SK-N-SH treated with all-trans-retinoic acid at 6 μM for 48 hours (cell line): ENCODE measurements around the gene TLL2.

Source experiments
- ARNTL ChIP-seq: fragments of 450-650 bp; formaldehyde crosslinking; IDR thresholded peaks from 2 replicates; pipeline ENCODE4 v1.5.0; 2020; ENCODE audit warnings: low read depth, mild to moderate bottlenecking, moderate library complexity, borderline replicate concordance
- BACH2 ChIP-seq: fragments of 250-450 bp; sonication (Bioruptor Pico); IDR thresholded peaks from 2 replicates; pipeline ENCODE4 v1.9.0; 2021; ENCODE audit warnings: mild to moderate bottlenecking, borderline replicate concordance
- CSDC2 ChIP-seq: fragments of 250-450 bp; sonication (Bioruptor Pico); IDR thresholded peaks from 2 replicates; pipeline ENCODE4 v1.5.0; 2020; ENCODE audit warnings: mild to moderate bottlenecking, moderate library complexity
- GLIS3 ChIP-seq: fragments of 250-450 bp; sonication (Bioruptor Pico); IDR thresholded peaks from 2 replicates; pipeline ENCODE4 v1.5.0; 2020; ENCODE audit warnings: mild to moderate bottlenecking, moderate library complexity
- RARB ChIP-seq: fragments of 250-450 bp; sonication (Bioruptor Pico); IDR thresholded peaks from 2 replicates; pipeline ENCODE4 v1.8.0; 2021; ENCODE audit warnings: mild to moderate bottlenecking, moderate library complexity
- TCF4 ChIP-seq: fragments of 250-450 bp; sonication (Bioruptor Pico); IDR thresholded peaks from 2 replicates; pipeline ENCODE4 v1.8.0; 2021; ENCODE audit warnings: mild to moderate bottlenecking, moderate library complexity, borderline replicate concordance
- ZFP3 ChIP-seq: fragments of 250-450 bp; sonication (Bioruptor Pico); IDR thresholded peaks from 2 replicates; pipeline ENCODE4 v1.5.0; 2020; ENCODE audit warnings: mild to moderate bottlenecking, moderate library complexity
- ZFP30 ChIP-seq: fragments of 450-650 bp; formaldehyde crosslinking; IDR thresholded peaks from 2 replicates; pipeline ENCODE4 v1.5.0; 2022; ENCODE audit warnings: mild to moderate bottlenecking, moderate library complexity
- ZNF565 ChIP-seq: fragments of 450-650 bp; formaldehyde crosslinking; conservative IDR thresholded peaks from 2 replicates; pipeline ENCODE4 v1.5.0; 2020; ENCODE audit warnings: low read depth, mild to moderate bottlenecking, moderate library complexity
- ZNF70 ChIP-seq: fragments of 450-650 bp; formaldehyde crosslinking; IDR thresholded peaks from 2 replicates; pipeline ENCODE4 v1.5.0; 2020; ENCODE audit warnings: mild to moderate bottlenecking, moderate library complexity
- ZNF8 ChIP-seq: fragments of 450-650 bp; formaldehyde crosslinking; IDR thresholded peaks from 2 replicates; pipeline ENCODE4 v1.5.0; 2020; ENCODE audit warnings: mild to moderate bottlenecking, moderate library complexity
- TF ChIP-seq, protein P1 (sequence below): fragments of 250-450 bp; sonication (Bioruptor Pico); IDR thresholded peaks from 2 replicates; pipeline ENCODE4 v1.5.0; 2020; ENCODE audit warnings: mild to moderate bottlenecking, moderate library complexity
- TF ChIP-seq, protein P2 (sequence below): fragments of 250-450 bp; sonication (Bioruptor Pico); IDR thresholded peaks from 2 replicates; pipeline ENCODE4 v1.5.1; 2021; ENCODE audit warnings: mild to moderate bottlenecking, moderate library complexity

- TF ChIP-seq CSDC2 (CRISPR knock-in tag) (no peak), TCF4 (no peak), ARNTL (CRISPR knock-in tag) (no peak), RARB (CRISPR knock-in tag) (no peak), ZNF70 (CRISPR knock-in tag) (no peak), ZFP3 (CRISPR knock-in tag) (no peak), GLIS3 (CRISPR knock-in tag) (no peak), BACH2 (no peak), ZNF8 (CRISPR knock-in tag) (no peak), ZNF565 (no peak), ZFP30 (CRISPR knock-in tag) (no peak)
- TF ChIP-seq, protein P1, sequence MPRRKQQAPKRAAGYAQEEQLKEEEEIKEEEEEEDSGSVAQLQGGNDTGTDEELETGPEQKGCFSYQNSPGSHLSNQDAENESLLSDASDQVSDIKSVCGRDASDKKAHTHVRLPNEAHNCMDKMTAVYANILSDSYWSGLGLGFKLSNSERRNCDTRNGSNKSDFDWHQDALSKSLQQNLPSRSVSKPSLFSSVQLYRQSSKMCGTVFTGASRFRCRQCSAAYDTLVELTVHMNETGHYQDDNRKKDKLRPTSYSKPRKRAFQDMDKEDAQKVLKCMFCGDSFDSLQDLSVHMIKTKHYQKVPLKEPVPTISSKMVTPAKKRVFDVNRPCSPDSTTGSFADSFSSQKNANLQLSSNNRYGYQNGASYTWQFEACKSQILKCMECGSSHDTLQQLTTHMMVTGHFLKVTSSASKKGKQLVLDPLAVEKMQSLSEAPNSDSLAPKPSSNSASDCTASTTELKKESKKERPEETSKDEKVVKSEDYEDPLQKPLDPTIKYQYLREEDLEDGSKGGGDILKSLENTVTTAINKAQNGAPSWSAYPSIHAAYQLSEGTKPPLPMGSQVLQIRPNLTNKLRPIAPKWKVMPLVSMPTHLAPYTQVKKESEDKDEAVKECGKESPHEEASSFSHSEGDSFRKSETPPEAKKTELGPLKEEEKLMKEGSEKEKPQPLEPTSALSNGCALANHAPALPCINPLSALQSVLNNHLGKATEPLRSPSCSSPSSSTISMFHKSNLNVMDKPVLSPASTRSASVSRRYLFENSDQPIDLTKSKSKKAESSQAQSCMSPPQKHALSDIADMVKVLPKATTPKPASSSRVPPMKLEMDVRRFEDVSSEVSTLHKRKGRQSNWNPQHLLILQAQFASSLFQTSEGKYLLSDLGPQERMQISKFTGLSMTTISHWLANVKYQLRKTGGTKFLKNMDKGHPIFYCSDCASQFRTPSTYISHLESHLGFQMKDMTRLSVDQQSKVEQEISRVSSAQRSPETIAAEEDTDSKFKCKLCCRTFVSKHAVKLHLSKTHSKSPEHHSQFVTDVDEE (CRISPR knock-in tag), result no peak
- TF ChIP-seq, protein P2, sequence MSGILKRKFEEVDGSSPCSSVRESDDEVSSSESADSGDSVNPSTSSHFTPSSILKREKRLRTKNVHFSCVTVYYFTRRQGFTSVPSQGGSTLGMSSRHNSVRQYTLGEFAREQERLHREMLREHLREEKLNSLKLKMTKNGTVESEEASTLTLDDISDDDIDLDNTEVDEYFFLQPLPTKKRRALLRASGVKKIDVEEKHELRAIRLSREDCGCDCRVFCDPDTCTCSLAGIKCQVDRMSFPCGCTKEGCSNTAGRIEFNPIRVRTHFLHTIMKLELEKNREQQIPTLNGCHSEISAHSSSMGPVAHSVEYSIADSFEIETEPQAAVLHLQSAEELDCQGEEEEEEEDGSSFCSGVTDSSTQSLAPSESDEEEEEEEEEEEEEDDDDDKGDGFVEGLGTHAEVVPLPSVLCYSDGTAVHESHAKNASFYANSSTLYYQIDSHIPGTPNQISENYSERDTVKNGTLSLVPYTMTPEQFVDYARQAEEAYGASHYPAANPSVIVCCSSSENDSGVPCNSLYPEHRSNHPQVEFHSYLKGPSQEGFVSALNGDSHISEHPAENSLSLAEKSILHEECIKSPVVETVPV, result no peak
These were observed 56.4 kb downstream of the TLL2 start for GRCh38 chr10:96457341-96457740.
